ENCODE data around the gene SDK2.

DNA sequence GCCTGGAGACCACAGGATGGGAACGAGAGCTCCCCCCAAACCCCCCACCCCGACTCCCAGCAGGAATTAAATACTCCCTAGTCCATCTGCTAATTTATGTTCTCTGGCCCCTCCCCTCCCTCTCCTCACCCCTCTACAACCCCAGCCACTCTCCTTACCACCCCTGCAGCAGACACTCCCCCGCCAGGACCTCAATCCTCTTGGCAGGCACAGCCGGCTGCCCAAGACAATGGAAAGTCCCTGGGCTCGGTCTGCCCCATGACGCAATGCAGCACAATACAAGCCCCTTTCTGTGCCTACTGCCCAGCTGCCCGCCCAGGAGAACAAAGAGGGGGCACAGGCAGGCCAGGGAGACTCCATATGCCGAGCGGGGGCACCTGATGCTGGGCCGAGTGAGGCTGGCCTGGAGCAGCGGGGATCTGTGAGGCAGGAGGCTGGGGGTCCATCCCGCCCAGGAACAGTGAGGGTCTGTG lies 302.2 kb downstream of the SDK2 start:
- TF ChIP-seq MAFK (IDR thresholded peaks at IDR 0.05; ENCODE audit: partially characterized antibody) (no peak), JUN (IDR thresholded peaks at IDR 0.05) (no peak; a peak in 2 of 5 replicates), RAD21 (conservative IDR thresholded peaks at IDR 0.05 in 1 of 2, IDR thresholded peaks at IDR 0.05 in 1 of 2) (no peak), KDM5A (IDR thresholded peaks at IDR 0.05) (no peak), BHLHE40 (IDR thresholded peaks at IDR 0.05; ENCODE audit: low read depth, low read length) (no peak), CBX2 (IDR thresholded peaks at IDR 0.05; ENCODE audit: borderline replicate concordance, low read depth) (no peak)

Measured in A549 (cell line).